Pancreas (tissue), 10 donors: ENCODE results near the gene FLNC. TPM values are rescaled to one million over a fixed set of nuclear protein-coding genes. Genes with fewer than 3 reads are reported as not detected.
A peak's percentile ranks its signal among the peaks of the same experiment; 100 is the strongest.

Experiments
- ATAC-seq, 4 donors: fragments of 200-7000 bp; cut with Tn5 transposase; one replicate each; pipeline versions ENCODE4 v1.8.0 to v1.9.1; 2020; ENCODE audit warnings: mild to moderate bottlenecking in 4 of 4, moderate library complexity in 4 of 4
- DNase-seq, 6 donors: peaks; one replicate each; pipeline ENCODE4 v3.0.0-alpha.2; 2020
- FAIRE-seq: peaks from 2 replicates; lab custom pipeline; 2012; peaks lifted over from hg19 to GRCh38; lab: Jason Lieb, UNC
- H3K27ac ChIP-seq, 4 donors: fragments of 200-600 bp; sonication (generic); 1 replicate in 3 of 4; 2 replicates in 1 of 4; pipeline versions ENCODE4 v1.5.0 to v1.8.0; 2020
- H3K27me3 ChIP-seq, 4 donors: fragments of 200-600 bp; one replicate each; pipeline ENCODE4 v1.8.0; 2021
- H3K36me3 ChIP-seq, 3 donors: fragments of 200-600 bp; sonication (generic) in 1 of 3; one replicate each; pipeline versions ENCODE4 v1.5.0 to v1.8.0; 2020 to 2021
- H3K4me1 ChIP-seq, 3 donors: fragments of 200-600 bp; one replicate each; pipeline ENCODE4 v1.8.0; 2021
- H3K4me3 ChIP-seq, 4 donors: fragments of 200-600 bp; sonication (generic) in 2 of 4; one replicate each; pipeline versions ENCODE4 v1.5.0 to v1.8.0; 2020 to 2021
- H3K9me3 ChIP-seq, 4 donors: fragments of 200-600 bp; one replicate each; pipeline ENCODE4 v1.8.0; 2021
- CTCF ChIP-seq, 4 donors: fragments of 200-600 bp; sonication (generic) in 3 of 4; IDR thresholded peaks; one replicate each; pipeline versions ENCODE4 v1.5.0 to v1.8.0; 2021; ENCODE audit warnings: antibody characterized with exemption in 4 of 4
- WGBS, 2 donors: extraction: QIAGEN DNeasy Blood & Tissue Kit; methylation state at CpG; one replicate each; pipeline ENCODE4 v1.1.7; 2013; 5-methylcytosine and 5-hydroxymethylcytosine counted together
- intact Hi-C, 3 donors: fragments of 100-400 bp; cut with DNase I; formaldehyde crosslinking; loops; one replicate each; pipeline versions ENCODE4 v1.11.1 to v1.14.2; 2022
- polyA plus RNA-seq, 2 donors: library from polyadenylated mRNA; stranded (reverse); fragments of 200-250 nt; gene quantifications; one replicate each; pipeline ENCODE4 v1.2.3, GENCODE V29; 2013
- total RNA-seq, 6 donors: library from RNA; stranded (reverse); fragmentation: NEBNext Ultra II Directional in 4 of 6; extraction: Animal tissue kit (Norgen Biotek cat#: 25700) in 4 of 6; gene quantifications; one replicate each; pipeline versions ENCODE4 v1.2.1 to v1.2.4, GENCODE V29; 2021 to 2023
- donor health status: healthy with polysubstance abuse.
- donor health status: DM: no; HTN: no; CAD: no; lungs with moderate emphysema.
- donor health status: DM: no; HTN: no; CAD: no.
- donor health status: control.
- donor health status: control.
- donor health status: Bipolar disorder and iron deficiency.
- donor health status: DM: yes; HTN: yes; CAD: no.
- donor health status: DM: no; HTN: no; CAD: no.
- donor health status: DM: no; HTN: no; CAD: no.
- donor health status: DM: yes; HTN: yes; CAD: no.

FLNC gene
- total and polyA plus RNA-seq, 8 donors: 0.28 to 2.3 (median 1.0) TPM

- peaks cover 0 to 7% (median 0%) of the 10 kb centered on the region in 4 donors for H3K27me3 ChIP-seq
Measured at GRCh38 chr7:128888039-128888755, 58.0 kb downstream of the FLNC start.

GRCh38 chr7:128888756-128889095, 58.5 kb downstream of the FLNC start:
- peaks cover 0 to 7% (median 0%) of the 10 kb centered on the region in 4 donors for H3K27me3 ChIP-seq
- no peak overlapping the region for H3K4me3 ChIP-seq
- no peak for FAIRE-seq
- DNase-seq: peak in 1 of 6 donors; percentile 44
- intact Hi-C loops: no loop called here
- no peaks in the 10 kb centered on the region for H3K4me1 ChIP-seq
- WGBS, 2 donors: 75 to 76% methylated on average over 11 of the region's 11 CpGs
- no peaks in the 10 kb centered on the region for H3K9me3 ChIP-seq
- ATAC-seq: no peak
- TF ChIP-seq CTCF (IDR thresholded peaks at IDR 0.05): no peak
- H3K36me3 ChIP-seq: no peaks in the 10 kb centered on the region
- H3K27ac ChIP-seq: no peak overlapping the region

More at GRCh38 chr7:128888039-128888755, 58.0 kb downstream of the FLNC start:
- WGBS, 2 donors: 75 to 86% methylated on average over 7 of the region's 7 CpGs
- intact Hi-C loops: no loop called here
- DNase-seq: no peak
- Histone ChIP-seq H3K4me1 (no peaks in the 10 kb centered on the region), H3K27ac (no peak overlapping the region), H3K36me3 (no peaks in the 10 kb centered on the region), H3K4me3 (no peak overlapping the region), H3K9me3 (no peaks in the 10 kb centered on the region)
- ATAC-seq: no peak
- no peak for FAIRE-seq
- no peak for TF ChIP-seq CTCF (IDR thresholded peaks at IDR 0.05)

GRCh38 chr7:128889121-128889520, 58.9 kb downstream of the FLNC start:
- no peak for DNase-seq
- intact Hi-C loops: no loop called here
- H3K36me3 ChIP-seq: no peaks in the 10 kb centered on the region
- no peak for ATAC-seq
- H3K9me3 ChIP-seq: no peaks in the 10 kb centered on the region
- H3K27ac ChIP-seq: no peak overlapping the region
- FAIRE-seq: no peak
- H3K27me3 ChIP-seq: peaks cover 0 to 7% (median 0%) of the 10 kb centered on the region in 4 donors
- WGBS, 2 donors: 61 to 62% methylated on average over 8 of the region's 8 CpGs
- no peaks in the 10 kb centered on the region for H3K4me1 ChIP-seq
- no peak for TF ChIP-seq CTCF (IDR thresholded peaks at IDR 0.05)
- H3K4me3 ChIP-seq: no peak overlapping the region

GRCh38 chr7:128890306-128891109, 60.3 kb downstream of the FLNC start:
- peak in 3 of 4 donors; percentile 32 to 44 (median 33) for ATAC-seq
- WGBS, 2 donors: 28 to 33% methylated on average over 40 to 67 of the region's 67 CpGs
- H3K4me3 ChIP-seq: peak overlapping the region in 3 of 4 donors; percentile 12 to 33 (median 26)
- FAIRE-seq: no peak
- H3K36me3 ChIP-seq: no peaks in the 10 kb centered on the region
- no peak for TF ChIP-seq CTCF (IDR thresholded peaks at IDR 0.05)
- H3K27ac ChIP-seq: no peak overlapping the region
- DNase-seq: peak in 1 of 6 donors; percentile 67
- intact Hi-C loops: no loop called here
- H3K4me1 ChIP-seq: no peaks in the 10 kb centered on the region
- peaks cover 0 to 7% (median 0%) of the 10 kb centered on the region in 4 donors for H3K27me3 ChIP-seq
- H3K9me3 ChIP-seq: no peaks in the 10 kb centered on the region
